HG02763 (cell line): ENCODE results near the gene RETREG1.
"Not testable (repeated sequence)": the region's sequence is repeated elsewhere in the genome, so short reads cannot be mapped to it uniquely, and the experiment has no call there.

ENCODE experiments used
- ATAC-seq: cut with Tn5 transposase; IDR thresholded peaks from one replicate; pipeline ENCODE4 v1.9.1; 2021; ENCODE audit warnings: mild to moderate bottlenecking, moderate library complexity; ENCODE audit not compliant: unreplicated experiment

The RETREG1 gene

GRCh38 chr5:16461782-16462181 lies 155.0 kb downstream of the RETREG1 start:
- ATAC-seq, result no peak

DNA sequence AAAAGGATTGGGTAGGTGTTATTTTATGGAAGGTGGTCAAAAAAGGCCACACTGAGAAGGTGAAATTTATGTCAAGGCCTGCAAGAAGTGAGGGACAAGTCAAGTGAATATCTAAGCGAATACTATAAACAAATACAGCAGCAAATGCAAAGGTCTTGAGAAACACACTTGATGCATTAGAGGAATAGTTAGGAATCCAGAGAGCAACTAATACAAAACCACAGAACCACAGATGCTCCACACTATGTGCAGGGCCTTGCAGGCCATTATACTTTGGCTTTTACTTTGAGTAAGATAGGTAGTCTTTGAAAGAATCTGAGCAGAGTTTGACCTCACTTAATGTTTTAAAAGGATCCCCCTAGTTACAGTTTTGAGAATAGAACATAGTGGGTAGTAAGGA lies 155.8 kb downstream of the RETREG1 start:
- no peak for ATAC-seq

- ATAC-seq, result no peak
Measured at GRCh38 chr5:16459451-16459850, 157.3 kb downstream of the RETREG1 start.

DNA sequence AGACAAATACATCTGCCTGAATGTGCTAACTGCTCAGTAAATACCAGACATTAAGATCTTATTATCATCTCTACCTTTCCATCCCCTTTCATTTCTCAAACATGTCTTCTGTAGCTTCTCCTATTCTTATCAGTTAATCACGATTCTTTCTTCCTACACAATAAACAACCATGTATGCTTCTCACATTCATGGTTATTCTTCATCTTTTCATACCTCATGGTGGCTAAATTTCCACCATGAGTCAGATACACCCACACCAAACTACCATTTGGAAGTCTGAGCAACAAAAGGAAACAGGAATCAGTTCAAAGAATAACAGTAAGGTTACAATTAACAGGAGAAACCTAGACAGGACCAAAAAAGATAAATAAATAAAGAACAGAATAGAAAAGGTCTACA lies 158.9 kb downstream of the RETREG1 start:
- ATAC-seq, result no peak

DNA sequence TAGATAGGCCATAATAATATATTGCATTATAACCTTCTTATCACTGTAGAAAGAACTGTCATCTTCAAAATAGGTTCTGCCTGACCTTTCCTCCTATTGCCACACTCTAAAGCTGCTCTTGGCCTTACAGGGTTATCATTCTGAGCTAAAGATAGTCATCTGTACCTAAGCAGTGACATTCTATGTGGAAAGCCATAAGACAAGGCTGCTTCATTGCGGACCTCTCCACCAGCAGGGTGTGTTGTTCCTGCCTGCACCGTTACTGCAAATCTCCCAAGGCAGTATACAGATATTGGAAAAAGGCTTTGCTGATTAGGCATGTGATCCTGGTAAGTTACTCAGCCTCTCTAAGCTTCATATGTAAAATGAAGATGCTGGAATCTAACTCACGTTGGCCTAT lies 159.3 kb downstream of the RETREG1 start:
- ATAC-seq, result no peak

DNA sequence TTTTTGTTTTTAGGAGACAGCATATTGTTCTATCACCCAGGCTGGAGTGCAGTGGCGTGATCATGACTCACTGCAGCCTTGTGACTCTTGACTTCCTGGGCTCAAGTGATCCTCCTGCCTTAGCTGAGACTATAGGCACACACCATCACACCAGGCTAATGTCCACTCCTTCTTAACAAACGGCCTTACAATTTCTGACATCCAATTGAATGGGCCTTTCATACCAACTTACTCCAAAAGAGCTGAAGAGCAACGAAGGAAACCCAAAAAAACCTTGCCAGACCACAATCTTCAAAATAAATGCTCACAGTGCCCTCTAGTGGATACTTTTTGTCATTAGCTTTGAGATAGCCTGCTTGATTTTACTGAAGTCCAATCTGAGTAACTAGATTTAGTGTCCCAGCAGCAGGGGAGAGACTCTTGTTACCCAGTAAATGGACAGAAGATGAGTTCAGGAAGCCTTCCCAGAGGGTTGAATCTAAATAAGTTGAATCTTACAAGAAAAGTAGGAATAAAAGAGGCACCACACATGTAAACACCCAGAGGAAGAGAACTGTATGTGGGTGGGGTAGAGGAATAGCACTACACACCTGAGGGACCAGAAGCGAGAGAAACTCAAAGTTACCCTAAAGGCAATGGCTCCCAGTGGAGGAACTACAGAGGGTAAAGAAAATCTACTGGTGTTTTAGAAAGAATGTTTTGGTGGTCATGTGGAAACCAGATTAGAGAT lies 160.5 kb downstream of the RETREG1 start:
- ATAC-seq, result peak; percentile 58

GRCh38 chr5:16455668-16456067 lies 161.1 kb downstream of the RETREG1 start:
- ATAC-seq, result no peak

DNA sequence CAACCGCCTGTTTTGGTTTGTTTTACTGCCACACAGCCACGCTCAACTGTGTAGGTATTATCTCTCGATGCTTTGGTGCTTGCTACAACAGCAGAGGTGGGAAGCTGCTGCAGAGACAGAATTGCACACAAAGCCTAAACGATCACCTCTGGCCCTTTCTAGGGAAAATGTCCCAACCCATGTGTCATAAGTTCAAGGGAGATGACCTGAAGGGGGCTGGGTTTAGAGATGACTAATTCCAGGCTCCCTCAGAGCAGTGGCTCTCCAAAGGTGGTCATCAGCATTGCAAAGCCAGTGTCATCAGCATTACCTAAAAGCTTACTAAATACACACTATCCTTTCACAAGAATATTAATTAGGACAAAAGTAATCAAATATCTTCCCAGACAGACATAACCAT lies 162.1 kb downstream of the RETREG1 start:
- ATAC-seq, result no peak

- no peak for ATAC-seq
Measured at GRCh38 chr5:16453609-16454008, 163.2 kb downstream of the RETREG1 start.

GRCh38 chr5:16450163-16450562 lies 166.6 kb downstream of the RETREG1 start:
- peak; percentile 66 for ATAC-seq

DNA sequence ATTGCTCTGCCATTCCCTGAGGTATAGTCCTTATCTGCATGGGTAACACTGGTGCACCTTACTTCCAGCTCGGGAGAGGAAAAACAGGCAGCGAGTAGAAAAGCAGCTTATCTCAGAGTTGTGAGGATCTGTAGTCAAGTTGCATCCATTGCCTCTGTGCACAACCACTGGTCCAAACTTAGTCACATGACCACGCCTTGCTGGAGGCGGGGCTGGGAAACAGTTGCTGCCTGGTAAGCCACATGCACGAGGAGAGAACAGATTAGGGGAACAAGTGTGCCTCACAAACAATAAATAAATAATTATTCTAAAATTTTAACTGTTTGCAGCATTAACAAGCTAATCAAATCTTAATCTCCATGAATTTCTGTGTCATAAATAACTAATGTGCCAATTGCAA lies 169.8 kb downstream of the RETREG1 start:
- no peak for ATAC-seq

- no peak for ATAC-seq
Measured at GRCh38 chr5:16437977-16438376, 178.8 kb downstream of the RETREG1 start.

DNA sequence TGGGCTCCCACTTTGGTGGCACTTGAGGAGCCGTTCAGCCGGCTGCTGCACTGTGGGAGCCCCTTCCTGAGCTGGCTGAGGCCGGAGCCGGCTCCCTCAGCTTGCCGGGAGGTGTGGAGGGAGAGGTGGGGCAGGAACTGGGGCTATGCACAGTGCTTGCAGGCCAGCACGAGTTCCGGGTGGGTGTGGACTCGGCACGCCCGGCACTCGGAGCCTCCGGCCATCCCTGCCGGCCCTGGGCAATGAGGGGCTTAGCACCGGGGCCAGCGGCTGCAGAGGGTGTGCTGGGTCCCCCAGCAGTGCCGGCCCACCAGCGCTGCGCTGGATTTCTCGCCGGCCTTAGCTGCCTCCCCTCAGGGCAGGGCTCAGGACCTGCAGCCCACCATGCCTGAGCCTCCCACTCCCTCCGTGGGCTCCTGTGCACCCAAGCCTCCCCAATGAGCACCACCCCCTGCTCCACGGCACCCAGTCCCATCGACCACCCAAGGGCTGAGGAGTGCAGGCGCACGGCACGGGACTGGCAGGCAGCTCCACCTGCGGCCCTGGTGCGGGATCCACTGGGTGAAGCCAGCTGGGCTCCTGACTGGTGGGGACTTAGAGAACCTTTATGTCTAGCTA lies 180.6 kb downstream of the RETREG1 start:
- ATAC-seq, result not testable (repeated sequence)

DNA sequence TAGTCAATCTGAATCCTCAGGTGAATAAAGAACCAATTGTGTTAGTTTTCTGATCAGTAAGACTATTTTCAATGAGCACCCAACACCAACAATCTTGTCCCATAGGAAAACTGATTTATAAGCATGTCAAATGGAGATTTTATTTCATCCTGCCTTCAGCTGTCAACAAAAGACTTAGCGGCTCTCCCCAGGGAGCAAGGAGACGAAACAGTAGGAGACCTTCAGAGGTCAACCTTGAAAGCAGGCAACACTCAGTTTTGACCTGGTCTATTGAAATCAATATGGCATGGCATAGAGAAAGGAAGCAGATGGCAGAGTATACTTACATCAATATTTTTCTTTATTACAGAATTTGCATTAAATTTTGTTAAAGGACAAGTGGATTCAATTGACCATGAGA lies 185.3 kb downstream of the RETREG1 start:
- ATAC-seq, result no peak

GRCh38 chr5:16430349-16431089 lies 186.3 kb downstream of the RETREG1 start:
- ATAC-seq, result no peak

- ATAC-seq, result no peak
Measured at GRCh38 chr5:16428359-16428758, 188.4 kb downstream of the RETREG1 start.

DNA sequence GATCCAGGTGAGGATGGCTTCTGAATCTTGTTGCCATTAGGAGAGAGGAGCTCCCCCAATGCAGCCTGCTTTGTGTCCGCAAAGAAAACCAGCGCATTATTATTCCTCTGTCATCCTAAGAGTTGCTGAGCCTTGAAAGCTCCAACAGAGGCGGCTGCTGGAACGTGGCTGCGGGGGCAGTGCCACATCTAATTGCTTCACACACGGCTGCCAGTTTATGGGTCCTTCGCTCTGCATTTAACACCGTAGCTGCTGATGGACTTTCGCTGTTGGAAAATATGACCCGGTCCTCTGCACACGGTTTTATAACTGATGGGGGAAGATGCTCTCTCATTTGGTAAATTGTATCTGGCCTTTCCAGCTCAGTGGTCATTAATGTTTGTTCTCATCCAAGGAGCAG lies 189.2 kb downstream of the RETREG1 start:
- no peak for ATAC-seq
